Measurements from ENCODE around the gene PRXL2C. TPM values are rescaled to one million over a fixed set of nuclear protein-coding genes. Genes with fewer than 3 reads are reported as not detected.
"Not testable (repeated sequence)": the region's sequence is repeated elsewhere in the genome, so short reads cannot be mapped to it uniquely, and the experiment has no call there.

Gene PRXL2C
- total RNA-seq, 1 donor from 2014 or later, result 4.1 TPM

GRCh38 chr9:96667363-96667728, 12.2 kb upstream of the PRXL2C start:
- no peaks in the 10 kb centered on the region for H3K27me3 Mint-ChIP-seq (ENCODE audit: unreplicated experiment)
- peaks cover 4% of the 10 kb centered on the region for H3K9me3 Mint-ChIP-seq (ENCODE audit: unreplicated experiment)
- no peak overlapping the region for H3K4me3 Mint-ChIP-seq (ENCODE audit: unreplicated experiment)
- no peaks in the 10 kb centered on the region for H3K36me3 Mint-ChIP-seq (ENCODE audit: unreplicated experiment)
- no peak overlapping the region for H3K27ac Mint-ChIP-seq (ENCODE audit: unreplicated experiment)
- no peak for DNase-seq
- H3K4me1 Mint-ChIP-seq (ENCODE audit: low read depth, unreplicated experiment), result no peaks in the 10 kb centered on the region
- no peak for TF ChIP-seq CTCF (IDR thresholded peaks at IDR 0.05; ENCODE audit: partially characterized antibody, unreplicated experiment)

GRCh38 chr9:96666653-96667362, 11.7 kb upstream of the PRXL2C start:
- not testable (repeated sequence) for H3K27me3 Mint-ChIP-seq (ENCODE audit: unreplicated experiment); H3K27ac Mint-ChIP-seq (ENCODE audit: unreplicated experiment); H3K4me3 Mint-ChIP-seq (ENCODE audit: unreplicated experiment); H3K9me3 Mint-ChIP-seq (ENCODE audit: unreplicated experiment); DNase-seq; H3K36me3 Mint-ChIP-seq (ENCODE audit: unreplicated experiment); H3K4me1 Mint-ChIP-seq (ENCODE audit: low read depth, unreplicated experiment)
- TF ChIP-seq CTCF (IDR thresholded peaks at IDR 0.05; ENCODE audit: partially characterized antibody, unreplicated experiment), result peak; percentile 79

GRCh38 chr9:96665789-96666188, 10.7 kb upstream of the PRXL2C start:
- H3K4me3 Mint-ChIP-seq (ENCODE audit: unreplicated experiment), result no peak overlapping the region
- H3K27me3 Mint-ChIP-seq (ENCODE audit: unreplicated experiment), result no peaks in the 10 kb centered on the region
- H3K9me3 Mint-ChIP-seq (ENCODE audit: unreplicated experiment), result no peaks in the 10 kb centered on the region
- no peak for DNase-seq
- H3K36me3 Mint-ChIP-seq (ENCODE audit: unreplicated experiment), result no peaks in the 10 kb centered on the region
- no peak for TF ChIP-seq CTCF (IDR thresholded peaks at IDR 0.05; ENCODE audit: partially characterized antibody, unreplicated experiment)
- H3K27ac Mint-ChIP-seq (ENCODE audit: unreplicated experiment), result no peak overlapping the region
- no peaks in the 10 kb centered on the region for H3K4me1 Mint-ChIP-seq (ENCODE audit: low read depth, unreplicated experiment)

GRCh38 chr9:96663506-96664120, 8.5 kb upstream of the PRXL2C start:
- no peak overlapping the region for H3K4me3 Mint-ChIP-seq (ENCODE audit: unreplicated experiment)
- no peaks in the 10 kb centered on the region for H3K4me1 Mint-ChIP-seq (ENCODE audit: low read depth, unreplicated experiment)
- no peaks in the 10 kb centered on the region for H3K27me3 Mint-ChIP-seq (ENCODE audit: unreplicated experiment)
- no peak overlapping the region for H3K27ac Mint-ChIP-seq (ENCODE audit: unreplicated experiment)
- no peak for DNase-seq
- H3K36me3 Mint-ChIP-seq (ENCODE audit: unreplicated experiment), result no peaks in the 10 kb centered on the region
- TF ChIP-seq CTCF (IDR thresholded peaks at IDR 0.05; ENCODE audit: partially characterized antibody, unreplicated experiment), result no peak
- H3K9me3 Mint-ChIP-seq (ENCODE audit: unreplicated experiment), result no peaks in the 10 kb centered on the region

GRCh38 chr9:96661711-96662110, 6.6 kb upstream of the PRXL2C start:
- Mint-ChIP-seq H3K4me1 (ENCODE audit: low read depth, unreplicated experiment) (no peaks in the 10 kb centered on the region), H3K4me3 (ENCODE audit: unreplicated experiment) (no peak overlapping the region), H3K27ac (ENCODE audit: unreplicated experiment) (no peak overlapping the region), H3K36me3 (ENCODE audit: unreplicated experiment) (no peaks in the 10 kb centered on the region), H3K9me3 (ENCODE audit: unreplicated experiment) (no peaks in the 10 kb centered on the region), H3K27me3 (ENCODE audit: unreplicated experiment) (no peaks in the 10 kb centered on the region)
- DNase-seq, result no peak
- TF ChIP-seq CTCF (IDR thresholded peaks at IDR 0.05; ENCODE audit: partially characterized antibody, unreplicated experiment), result no peak

All from glutamatergic neuron (in vitro differentiated cells).